GM12875 (cell line): ENCODE results near the gene RERE.
"Not testable (repeated sequence)": the region's sequence is repeated elsewhere in the genome, so short reads cannot be mapped to it uniquely, and the experiment has no call there.

Experiments used
- H3K4me3 ChIP-seq: one replicate; pipeline ENCODE4 v1.5.1; 2011; ENCODE audit warnings: low read depth, low read length, control low read depth
- CTCF ChIP-seq: IDR thresholded peaks from 2 replicates; pipeline ENCODE4 v1.5.1; 2011; ENCODE audit warnings: low read depth, mild to moderate bottlenecking, control low read depth, inconsistent platforms, low read length, moderate library complexity, borderline replicate concordance; ENCODE audit not compliant: insufficient read depth

RERE gene

GRCh38 chr1:8841395-8841794, 24.0 kb upstream of the RERE start:
- no peak overlapping the region for H3K4me3 ChIP-seq
- TF ChIP-seq CTCF: no peak

DNA sequence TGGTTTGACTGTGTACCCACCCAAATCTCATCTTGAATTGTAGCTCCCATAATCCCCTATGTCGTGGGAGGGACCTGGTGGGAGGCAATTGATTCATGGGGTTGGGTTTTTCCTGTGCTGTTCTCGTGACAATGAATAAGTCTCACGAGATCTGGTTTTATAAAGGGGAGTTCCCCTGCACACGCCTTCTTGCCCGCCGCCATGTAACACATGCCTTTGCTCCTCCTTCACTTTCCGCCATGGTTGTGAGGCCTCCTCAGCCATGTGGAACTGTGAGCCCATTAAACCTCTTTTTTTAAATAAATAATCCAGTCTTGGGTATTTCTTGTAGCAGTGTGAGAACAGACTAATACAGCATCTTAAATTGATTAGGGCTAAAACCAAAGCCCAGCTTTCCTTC, 22.6 kb upstream of the RERE start:
- TF ChIP-seq CTCF: no peak

GRCh38 chr1:8835941-8836643, 18.7 kb upstream of the RERE start:
- no peak for TF ChIP-seq CTCF
- H3K4me3 ChIP-seq: no peak overlapping the region

More for the DNA sequence above, 22.6 kb upstream of the RERE start:
- H3K4me3 ChIP-seq: no peak overlapping the region

DNA sequence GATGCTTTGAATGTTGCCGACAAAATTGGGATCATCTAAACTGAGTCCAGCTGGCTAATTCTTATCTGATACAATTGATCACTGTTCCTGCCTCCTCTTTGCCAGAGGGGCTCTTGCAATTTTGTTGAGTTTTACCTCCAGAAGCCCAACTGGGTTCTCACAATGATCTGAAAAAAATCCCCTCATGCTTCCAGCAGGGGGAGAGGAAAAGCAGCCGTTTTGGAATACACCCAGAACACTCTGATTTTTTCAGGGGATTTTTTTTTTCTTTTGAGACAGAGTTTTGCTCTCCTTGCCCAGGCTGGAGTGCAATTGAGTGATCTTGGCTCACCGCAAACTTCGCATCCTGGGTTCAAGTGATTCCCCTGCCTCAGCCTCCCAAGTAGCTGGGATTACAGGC, 13.9 kb upstream of the RERE start:
- H3K4me3 ChIP-seq: no peak overlapping the region
- TF ChIP-seq CTCF: no peak

DNA sequence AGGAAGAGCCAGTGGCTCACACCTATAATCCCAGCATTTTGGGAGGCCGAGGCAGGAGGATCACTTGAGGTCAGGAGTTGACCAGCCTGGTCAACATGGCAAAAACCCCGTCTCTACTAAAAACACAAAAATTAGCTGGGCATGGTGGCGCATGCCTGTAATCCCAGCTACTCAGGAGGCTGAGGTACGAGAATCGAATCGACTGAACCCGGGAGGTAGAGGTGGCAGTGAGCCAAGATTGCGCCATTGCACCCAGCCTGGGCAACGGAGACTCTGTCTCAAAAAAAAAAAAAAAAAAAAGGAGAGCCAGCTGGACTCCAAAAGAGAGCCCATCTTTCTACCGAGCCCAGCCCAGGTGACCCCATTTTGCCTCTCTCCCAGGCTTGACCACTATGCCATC, 13.3 kb upstream of the RERE start:
- not testable (repeated sequence) for H3K4me3 ChIP-seq

- H3K4me3 ChIP-seq: no peak overlapping the region
- TF ChIP-seq CTCF: no peak
These were observed 8.6 kb upstream of the RERE start for GRCh38 chr1:8825985-8826481.

- TF ChIP-seq CTCF: no peak
- H3K4me3 ChIP-seq: no peak overlapping the region
These were observed 5.8 kb upstream of the RERE start for GRCh38 chr1:8823295-8823664.
